NCI-H2029 (cell line): Measurements from ENCODE around the gene EEPD1.
A peak's percentile ranks its signal among the peaks of the same experiment; 100 is the strongest.

Experiments
- DNase-seq: peaks from one replicate; lab custom pipeline; 2025; lab: John Stamatoyannopoulos, UW

The EEPD1 gene

DNA sequence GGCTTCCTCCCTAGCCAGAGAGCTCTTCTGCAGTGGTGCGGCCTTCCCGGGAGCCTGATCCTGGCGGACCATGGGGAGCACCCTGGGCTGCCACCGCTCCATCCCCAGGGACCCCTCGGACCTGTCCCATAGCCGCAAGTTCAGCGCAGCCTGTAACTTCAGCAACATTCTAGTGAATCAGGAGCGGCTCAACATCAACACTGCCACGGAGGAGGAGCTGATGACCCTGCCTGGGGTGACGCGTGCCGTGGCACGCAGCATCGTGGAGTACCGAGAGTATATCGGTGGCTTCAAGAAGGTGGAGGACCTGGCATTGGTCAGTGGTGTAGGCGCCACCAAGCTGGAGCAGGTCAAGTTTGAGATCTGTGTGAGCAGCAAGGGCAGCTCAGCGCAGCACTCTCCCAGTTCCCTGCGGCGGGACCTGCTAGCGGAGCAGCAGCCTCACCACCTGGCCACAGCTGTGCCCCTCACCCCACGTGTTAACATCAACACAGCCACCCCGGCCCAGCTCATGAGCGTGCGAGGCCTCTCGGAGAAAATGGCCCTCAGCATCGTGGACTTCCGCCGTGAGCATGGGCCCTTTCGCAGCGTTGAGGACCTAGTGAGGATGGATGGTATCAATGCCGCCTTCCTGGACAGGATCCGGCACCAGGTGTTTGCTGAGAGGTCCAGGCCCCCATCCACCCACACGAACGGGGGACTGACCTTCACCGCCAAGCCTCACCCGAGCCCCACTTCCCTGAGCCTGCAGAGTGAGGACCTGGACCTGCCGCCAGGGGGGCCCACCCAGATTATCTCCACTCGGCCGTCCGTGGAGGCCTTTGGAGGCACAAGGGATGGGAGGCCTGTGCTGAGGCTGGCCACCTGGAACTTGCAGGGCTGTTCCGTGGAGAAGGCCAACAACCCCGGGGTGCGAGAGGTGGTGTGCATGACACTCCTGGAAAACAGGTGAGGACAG, 1.5 kb downstream of the EEPD1 start:
- no peak for DNase-seq

DNA sequence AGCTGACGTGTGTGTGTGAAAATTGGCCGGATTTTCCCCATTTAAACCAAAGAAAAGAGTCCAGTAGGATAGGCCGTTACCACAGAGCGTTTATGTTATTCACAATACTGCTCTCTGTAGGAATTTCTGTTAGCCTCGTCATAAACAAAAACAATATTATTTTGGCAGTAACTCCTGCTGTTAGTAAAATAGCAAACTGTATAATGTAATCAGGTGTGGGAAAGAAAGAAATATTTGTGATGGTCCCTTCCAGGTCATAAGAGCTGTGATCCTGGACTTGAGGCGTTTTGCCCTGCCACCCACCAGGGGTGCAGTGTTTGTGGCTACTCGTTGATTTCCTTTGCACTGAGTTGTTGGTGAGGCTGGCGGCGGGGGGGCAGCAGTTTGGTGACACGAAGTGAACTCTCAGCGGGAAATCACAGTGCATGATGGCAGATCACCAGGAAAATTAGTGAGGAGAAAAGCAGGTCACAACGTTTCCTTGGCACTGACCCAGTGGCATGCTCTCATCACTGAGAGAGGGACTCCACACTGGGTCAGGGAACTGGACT, 2.8 kb downstream of the EEPD1 start:
- DNase-seq: peak; percentile 28

GRCh38 chr7:36157527-36158320, 4.7 kb downstream of the EEPD1 start:
- DNase-seq: no peak

DNA sequence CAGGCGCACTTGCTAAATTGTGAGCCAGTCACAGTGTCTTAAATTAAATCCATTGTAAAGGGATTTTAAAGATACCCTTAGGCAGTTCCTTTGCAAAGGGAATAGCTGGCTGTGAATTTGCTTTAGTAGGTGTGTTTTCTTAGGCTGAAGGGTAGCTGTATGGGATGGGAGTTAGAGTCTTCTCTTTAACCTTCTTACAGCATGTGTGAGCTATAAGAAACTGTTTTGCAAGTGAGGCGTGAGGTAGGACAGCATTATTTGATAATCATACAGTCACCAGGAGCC, 5.2 kb downstream of the EEPD1 start:
- no peak for DNase-seq

GRCh38 chr7:36159618-36160017, 6.6 kb downstream of the EEPD1 start:
- DNase-seq: no peak

- no peak for DNase-seq
Observed at GRCh38 chr7:36160313-36160712, 7.3 kb downstream of the EEPD1 start.

- DNase-seq: peak; percentile 89
Observed at GRCh38 chr7:36161996-36162395, 8.9 kb downstream of the EEPD1 start.

DNA sequence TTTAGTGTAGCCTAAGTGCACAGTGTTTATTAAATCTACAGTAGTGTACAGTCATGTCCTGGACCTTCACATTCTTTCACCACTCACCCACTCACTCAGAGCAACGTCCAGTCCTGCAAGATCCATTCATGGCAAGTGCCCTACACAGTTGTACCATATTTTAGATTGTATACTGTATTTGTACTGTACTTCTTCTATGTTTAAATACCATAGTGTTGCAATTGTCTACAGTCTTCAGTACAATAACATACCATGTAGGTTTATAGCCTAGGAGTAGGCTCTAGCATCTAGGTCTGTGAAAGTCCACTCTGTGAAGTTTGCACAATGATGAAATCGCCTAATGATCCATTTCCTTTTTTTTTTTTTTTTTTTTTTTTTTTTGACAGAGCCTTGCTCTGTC, 12.0 kb downstream of the EEPD1 start:
- no peak for DNase-seq

DNA sequence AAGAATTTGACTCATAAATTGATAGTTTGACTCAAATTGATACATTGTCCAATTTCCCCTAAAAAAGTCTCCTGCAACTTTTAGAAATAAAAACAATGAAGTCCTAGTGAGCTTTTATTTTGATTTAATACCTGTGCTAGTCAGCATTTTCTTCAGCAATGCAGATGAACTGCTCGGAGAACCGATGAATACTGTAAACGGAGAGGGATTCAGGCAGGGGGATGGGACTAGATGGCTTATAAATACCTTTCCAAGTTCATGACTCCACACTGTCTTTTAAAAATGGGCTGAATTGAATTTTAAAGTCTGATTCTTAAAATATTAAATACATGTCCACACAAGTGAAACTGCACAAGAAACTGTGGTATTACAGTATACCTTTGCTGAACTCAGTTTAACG, 12.7 kb downstream of the EEPD1 start:
- DNase-seq: no peak

DNA sequence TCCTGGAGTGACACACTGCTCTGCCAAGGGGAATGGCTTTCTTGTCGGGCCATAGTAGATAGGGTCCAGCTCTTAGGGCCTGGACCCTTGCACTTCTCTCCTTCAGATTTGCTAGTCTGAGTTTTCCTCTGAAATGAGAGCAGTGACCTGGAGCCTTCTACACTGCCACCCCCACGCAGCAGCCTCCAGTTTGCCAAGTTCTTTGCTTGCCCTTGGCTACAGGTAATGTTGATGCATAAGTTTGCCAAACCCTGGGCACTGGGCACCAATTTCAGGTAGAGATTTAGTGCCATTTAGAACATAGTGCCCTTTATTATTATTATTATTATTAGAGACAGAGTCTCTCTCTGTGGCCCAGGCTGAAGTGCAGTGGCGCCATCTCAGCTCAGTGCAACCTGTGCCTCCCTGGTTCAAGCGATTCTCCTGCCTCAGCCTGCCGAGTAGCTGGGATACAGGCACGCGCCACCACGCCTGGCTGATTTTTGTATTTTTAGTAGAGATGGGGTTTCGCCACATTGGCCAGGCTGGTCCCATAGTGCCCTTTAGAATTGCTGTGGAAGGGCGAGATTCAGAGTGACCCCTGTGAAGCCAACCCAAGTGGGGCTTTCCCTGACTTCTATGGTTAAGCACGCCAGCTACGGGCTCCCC, 14.5 kb downstream of the EEPD1 start:
- no peak for DNase-seq

- DNase-seq: no peak
Observed at GRCh38 chr7:36171503-36171902, 18.4 kb downstream of the EEPD1 start.

- no peak for DNase-seq
Observed at GRCh38 chr7:36175886-36176285, 22.8 kb downstream of the EEPD1 start.

GRCh38 chr7:36176697-36177096, 23.6 kb downstream of the EEPD1 start:
- DNase-seq: no peak

- DNase-seq: no peak
Observed at GRCh38 chr7:36180121-36180520, 27.1 kb downstream of the EEPD1 start.

DNA sequence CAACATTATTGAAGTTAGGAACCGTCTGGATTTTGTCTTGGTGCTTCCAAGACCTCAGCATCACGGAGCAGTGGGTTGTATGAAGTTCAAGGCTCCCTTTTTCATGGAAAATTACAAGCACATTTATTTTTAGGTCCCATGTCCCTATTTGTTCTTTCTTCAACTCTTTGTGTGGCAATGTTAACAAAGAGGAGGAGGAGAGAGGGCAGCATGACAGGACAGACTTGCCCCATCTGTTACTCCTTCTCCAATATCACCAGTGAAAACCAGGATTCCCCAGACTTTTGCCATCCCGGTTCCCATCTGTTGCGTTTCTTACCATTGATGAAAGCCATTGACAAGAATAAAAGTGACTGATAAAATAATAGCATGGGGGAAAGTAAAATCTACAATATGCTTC, 28.6 kb downstream of the EEPD1 start:
- no peak for DNase-seq

- DNase-seq: no peak
Observed at GRCh38 chr7:36182854-36183604, 30.0 kb downstream of the EEPD1 start.

GRCh38 chr7:36185092-36185491, 32.0 kb downstream of the EEPD1 start:
- DNase-seq: no peak

- no peak for DNase-seq
Observed at GRCh38 chr7:36185756-36186155, 32.7 kb downstream of the EEPD1 start.

- DNase-seq: no peak
Observed at GRCh38 chr7:36186359-36187121, 33.5 kb downstream of the EEPD1 start.

GRCh38 chr7:36188266-36188665, 35.2 kb downstream of the EEPD1 start:
- no peak for DNase-seq

DNA sequence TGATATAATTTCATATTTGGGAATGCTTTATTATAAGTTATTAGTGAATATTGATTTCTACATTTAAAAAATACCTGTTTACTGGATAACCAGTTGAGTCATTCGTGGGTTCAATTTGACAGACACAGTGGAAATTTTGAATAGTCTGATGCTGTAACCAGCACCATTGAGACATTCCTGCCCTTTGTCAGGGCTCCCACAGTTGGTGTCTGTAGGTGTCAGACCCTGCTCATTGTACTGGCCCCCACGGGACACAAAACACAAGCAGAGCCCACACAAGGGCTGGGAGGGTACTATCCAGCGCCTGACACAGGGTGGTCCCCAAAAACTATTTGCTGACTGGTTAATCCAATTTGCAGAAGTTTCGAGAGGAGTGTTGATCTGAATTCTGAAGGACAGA, 35.9 kb downstream of the EEPD1 start:
- DNase-seq: no peak
